GM19438 (cell line): Measurements from ENCODE around the gene NIPSNAP2.
A peak's percentile ranks its signal among the peaks of the same experiment; 100 is the strongest.
"Not testable (repeated sequence)": the region's sequence is repeated elsewhere in the genome, so short reads cannot be mapped to it uniquely, and the experiment has no call there.

Source experiments
- ATAC-seq: cut with Tn5 transposase; IDR thresholded peaks from one replicate; pipeline ENCODE4 v1.9.1; 2021; ENCODE audit warnings: low read depth; ENCODE audit not compliant: unreplicated experiment

Gene NIPSNAP2

DNA sequence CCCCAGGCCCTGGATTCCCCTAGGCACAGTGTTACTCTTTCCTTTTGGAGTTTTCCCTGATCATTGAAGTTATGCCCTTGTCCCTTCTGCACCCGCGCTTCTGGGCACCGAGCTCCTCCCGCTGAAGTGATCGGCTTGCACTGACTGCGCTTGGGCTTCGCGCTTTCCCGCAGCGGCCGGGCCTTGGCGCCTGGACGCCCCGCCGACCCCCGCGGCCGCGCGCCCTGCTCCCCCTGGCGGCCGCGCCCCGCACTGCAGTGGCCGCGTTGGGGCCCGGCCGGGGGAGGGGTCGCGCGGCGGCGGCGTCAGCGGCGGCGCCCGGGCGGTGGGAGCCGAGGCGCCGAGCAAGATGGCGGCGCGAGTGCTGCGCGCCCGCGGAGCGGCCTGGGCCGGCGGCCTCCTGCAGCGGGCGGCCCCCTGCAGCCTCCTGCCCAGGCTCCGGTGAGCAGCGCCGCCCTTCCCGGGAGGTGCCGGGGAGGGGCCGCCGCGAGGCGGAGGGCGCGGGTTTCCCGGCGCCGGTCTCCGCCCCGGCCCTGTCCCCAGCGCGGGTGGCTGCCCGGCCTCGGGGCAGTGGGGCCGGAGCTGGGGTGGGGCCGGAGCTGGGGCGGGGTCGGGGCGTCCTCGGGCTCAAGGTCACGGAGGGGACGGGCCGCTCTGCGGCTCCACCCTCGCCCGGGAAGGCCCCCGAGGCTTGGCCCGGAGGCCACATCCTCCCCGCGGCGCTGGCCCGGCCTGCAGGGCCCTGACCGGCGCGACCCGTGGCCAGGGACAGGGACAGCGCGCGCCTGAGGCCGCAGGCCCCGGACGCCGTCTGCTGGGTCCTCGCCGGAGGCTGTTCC, at the start of gene NIPSNAP2:
TSS of gene NIPSNAP2 (plus strand) at position 325 of the 839 bp plus-strand sequence. CDS start at position 350, 25 bp downstream.
- ATAC-seq, result peak; percentile 72

DNA sequence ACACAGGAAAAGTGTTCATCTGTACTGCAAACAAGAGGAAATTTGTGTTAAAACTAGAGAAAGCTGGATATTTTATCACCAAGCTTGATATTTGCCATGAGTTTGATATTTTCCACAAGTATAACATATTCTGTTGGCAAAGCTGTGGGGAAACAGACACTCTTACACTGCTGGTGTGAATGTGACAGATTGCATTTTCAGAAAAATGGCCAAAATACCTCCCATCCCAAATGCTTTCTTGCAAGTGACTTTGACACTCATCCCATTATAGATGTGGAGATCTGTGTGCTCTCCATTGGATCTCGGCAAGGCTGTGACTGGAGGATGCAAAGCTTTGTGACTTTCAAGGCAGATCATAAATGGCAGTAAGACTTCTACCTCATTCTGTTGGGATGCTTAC, 46.6 kb upstream of the NIPSNAP2 start:
- no peak for ATAC-seq

DNA sequence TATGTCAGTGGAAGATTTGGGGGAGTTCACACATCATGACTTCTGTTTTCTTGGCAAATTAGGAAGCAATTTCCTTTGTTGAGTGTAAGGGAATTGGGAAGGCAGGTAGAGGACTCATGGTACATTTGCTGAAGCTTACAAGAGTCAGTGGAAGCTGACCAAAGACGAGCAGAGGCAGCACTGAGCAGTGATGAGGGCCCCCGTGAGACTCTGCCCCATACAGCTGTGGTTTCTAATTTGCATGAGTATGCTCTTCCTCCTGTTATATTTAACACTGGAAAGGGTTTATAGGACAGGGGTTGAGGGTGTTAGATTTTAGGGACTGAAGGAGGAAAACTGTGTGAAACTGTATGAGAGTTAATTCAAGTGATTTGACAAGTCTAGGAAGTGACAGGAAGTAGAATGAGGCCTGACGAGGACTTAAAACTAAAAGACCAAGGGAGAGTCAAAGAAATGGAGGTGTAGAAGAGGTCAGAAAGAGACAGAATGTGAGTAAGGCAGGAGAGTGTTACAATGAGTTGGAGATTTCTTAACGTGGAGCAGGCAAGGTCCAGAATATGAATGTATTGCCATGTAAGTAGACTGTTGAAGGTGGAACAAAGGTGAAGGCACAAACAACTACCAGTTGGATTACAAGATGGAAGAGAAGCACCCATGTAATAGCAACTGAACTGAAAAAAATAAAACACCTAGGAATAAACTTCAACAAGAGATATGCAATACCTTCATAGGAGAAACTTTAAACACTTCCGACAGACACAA, 36.2 kb upstream of the NIPSNAP2 start:
- ATAC-seq, result no peak

DNA sequence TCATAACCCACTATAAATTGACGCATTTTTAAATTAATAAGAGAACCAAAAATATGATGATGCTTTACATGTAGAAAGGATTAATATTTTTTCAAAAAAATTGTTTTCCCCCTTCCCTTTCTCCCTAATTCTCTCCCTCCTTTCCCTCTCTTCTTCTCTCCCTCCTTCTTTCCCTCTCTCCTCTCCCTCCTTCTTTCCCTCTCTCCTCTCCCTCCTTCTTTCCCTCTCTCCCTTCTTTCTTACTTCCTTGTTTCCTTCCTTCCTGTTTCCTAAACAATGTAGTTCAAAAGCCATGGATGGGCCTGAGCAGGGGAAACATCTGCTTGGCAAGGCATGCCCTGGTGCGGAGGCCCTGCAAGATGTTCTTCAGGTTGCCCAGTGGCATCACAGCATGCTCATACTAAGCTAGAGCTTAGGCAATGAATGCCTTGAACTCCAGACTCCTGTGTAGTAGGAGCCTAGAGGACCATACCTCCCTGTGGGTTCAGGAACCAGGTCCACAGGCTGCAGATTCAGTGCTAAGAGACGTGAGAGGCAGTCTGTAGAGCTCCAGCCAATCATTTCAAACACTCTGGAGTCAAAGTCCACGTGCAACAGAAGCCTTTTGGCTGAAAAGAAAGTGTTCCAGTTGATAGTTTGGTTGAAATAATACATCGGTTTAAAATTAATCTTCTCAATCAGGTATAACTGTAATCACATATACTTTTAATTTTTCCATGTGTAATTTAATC, 32.8 kb upstream of the NIPSNAP2 start:
- ATAC-seq, result no peak

DNA sequence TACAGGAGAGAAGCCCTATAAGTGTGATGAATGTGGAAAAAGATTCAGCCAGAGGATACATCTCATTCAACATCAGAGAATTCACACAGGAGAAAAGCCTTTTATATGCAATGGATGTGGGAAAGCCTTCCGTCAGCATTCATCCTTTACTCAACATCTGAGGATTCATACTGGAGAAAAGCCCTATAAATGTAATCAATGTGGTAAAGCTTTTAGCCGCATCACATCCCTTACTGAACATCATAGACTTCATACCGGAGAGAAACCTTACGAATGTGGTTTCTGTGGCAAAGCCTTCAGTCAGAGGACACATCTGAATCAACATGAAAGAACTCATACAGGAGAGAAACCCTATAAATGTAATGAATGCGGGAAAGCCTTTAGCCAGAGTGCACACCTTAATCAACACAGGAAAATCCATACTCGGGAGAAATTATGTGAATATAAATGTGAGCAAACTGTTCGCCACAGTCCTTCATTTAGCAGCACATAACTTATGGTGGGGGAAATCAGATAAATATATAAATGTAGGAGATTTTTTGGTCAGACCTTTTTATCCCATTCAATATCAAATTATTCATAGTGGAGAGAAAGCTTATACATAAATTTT, 24.8 kb upstream of the NIPSNAP2 start:
- ATAC-seq, result no peak

DNA sequence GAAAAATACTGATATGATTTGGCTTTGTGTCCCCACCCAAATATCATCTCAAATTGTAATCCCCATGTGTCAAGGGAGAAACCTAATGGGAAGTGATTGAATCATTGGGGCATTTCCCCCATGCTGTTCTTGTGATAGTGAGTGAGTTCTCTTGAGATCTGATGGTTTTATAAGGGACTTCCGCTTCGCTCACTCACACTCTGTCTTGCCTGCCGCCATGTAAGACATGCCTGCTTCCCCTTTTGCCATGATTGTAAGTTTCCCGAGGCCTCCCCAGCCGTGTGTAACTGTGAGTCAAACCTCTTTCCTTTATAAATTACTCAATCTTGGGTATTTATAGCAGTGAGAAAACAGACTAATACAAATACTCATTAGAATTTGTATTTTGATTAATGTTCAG, 17.8 kb upstream of the NIPSNAP2 start:
- ATAC-seq, result no peak

DNA sequence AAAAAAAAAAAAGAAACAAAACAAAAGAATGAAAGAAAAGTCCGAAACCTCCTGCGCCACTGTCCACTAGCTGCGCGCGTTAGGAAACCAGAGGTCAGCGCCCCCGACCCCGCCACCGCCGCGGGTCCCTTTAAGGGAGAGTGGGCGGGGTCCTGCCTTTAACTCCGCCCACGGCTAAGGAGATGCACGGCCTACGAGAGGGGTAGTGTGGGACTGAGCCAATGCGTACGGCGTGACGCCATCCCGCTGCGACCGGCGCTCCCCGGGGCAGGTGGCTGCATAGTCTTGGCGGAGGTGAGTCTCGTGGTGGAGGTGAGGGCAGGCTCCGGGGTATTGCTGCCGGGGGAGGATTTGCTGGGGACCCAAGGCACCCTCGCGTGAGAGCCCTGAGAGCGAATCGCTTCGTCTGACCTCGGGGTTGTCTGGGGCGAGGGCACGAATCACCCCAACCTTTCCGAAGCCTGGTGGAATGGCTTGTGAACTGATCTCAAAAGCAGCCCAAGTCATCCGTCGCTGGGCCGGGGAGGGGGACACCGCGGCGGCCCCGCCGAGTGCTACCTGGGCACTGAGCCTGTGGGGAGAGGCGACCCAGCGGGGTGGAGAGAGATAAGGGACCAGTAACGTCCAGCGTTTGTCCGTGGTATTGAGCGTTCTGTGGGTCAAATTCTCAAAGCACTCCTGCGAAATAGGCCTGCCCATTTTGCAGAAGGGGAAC, 12.6 kb upstream of the NIPSNAP2 start, which contains the start of gene MRPS17:
TSS of gene MRPS17 (plus strand) at position 241 of the 715 bp plus-strand sequence. CDS start 1,319 bp downstream, outside the sequence.
- ATAC-seq, result peak; percentile 100

DNA sequence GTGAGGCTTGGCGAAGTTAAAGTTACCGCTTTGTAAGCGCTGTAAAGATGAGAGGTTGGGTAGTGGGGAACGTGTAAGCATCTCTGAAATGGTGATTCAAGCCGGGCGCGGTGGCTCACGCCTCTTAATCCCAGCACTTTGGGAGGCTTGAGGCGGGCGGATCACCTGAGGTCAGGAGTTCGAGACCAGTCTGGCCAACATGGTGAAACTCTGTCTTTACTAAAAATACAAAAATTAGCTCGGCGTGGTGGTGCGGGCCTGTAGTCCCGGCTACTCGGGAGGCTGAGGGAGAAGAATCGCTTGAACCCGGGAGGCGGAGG, 12.1 kb upstream of the NIPSNAP2 start:
- ATAC-seq, result not testable (repeated sequence)

DNA sequence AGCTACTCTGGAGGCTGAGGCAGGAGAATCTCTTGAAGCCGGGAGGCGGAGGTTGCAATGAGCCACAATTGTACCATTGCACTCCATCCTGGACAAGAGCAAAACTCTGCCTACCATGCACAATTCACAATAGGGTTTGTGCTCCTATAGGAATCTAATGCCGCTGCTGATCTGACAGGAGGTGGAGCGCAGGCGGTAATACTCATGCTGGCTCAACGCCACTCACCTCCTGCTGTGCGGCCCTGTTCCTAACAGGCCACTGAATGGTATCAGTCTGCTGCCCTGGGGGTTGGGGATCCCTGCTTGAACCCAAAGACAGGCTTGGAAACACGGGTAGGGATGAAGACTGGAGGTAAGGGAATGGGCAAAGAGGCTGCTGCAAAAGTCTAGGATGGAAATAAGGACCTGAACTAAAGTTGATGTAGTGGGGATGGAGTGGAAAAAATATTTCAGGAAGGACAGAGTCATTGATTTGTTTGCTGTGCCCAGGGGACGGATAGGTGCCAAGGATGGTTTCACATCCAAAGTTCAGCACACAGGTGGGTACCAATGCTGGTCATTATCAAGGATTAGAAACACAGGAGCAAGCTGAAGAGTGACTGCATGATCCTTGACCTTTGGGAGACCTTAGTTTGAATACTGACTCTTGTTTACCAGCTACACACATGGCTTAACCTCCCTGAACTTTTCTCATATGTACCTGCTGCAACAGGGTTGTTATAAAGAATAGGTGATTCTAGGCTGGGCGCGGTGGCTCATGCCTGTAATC, 10.5 kb upstream of the NIPSNAP2 start:
- no peak for ATAC-seq

DNA sequence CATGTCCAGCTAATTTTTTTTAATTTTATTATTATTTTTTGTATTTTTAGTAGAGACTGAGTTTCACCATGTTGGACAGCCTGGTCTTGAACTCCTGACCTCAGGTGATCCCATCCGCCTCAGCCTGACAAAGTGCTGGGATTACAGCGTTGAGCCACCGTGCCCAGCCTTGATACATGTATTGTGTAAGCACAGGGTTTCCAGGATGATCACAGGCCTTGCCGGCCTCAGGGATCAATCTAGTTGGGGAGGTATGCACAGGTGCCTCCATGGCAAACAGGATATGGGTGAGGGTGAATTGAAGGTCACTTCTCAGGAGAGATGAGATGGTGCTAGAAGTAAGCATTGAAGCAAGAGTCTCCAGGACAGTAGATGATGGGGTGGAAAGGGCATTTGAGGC, 7.2 kb upstream of the NIPSNAP2 start:
- no peak for ATAC-seq

DNA sequence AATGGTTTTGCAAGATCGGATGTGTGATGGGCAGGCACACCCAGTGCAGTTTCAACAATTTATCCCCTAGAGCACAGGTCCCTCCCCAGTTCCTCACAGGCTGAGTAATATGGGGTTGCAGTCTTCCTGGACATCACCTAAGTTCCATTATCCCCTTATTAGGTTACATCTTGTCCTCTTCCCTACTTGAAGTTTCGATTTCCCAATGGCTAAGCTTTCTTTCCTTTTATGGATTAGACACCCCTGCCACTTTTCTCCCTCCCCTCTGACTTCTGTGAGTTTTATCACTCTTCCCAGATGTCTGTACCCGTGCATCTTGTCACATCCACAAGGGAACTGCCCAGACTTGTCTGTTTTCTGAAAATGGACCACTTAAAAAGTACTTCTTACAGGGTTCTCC, 2.4 kb upstream of the NIPSNAP2 start:
- ATAC-seq, result no peak

DNA sequence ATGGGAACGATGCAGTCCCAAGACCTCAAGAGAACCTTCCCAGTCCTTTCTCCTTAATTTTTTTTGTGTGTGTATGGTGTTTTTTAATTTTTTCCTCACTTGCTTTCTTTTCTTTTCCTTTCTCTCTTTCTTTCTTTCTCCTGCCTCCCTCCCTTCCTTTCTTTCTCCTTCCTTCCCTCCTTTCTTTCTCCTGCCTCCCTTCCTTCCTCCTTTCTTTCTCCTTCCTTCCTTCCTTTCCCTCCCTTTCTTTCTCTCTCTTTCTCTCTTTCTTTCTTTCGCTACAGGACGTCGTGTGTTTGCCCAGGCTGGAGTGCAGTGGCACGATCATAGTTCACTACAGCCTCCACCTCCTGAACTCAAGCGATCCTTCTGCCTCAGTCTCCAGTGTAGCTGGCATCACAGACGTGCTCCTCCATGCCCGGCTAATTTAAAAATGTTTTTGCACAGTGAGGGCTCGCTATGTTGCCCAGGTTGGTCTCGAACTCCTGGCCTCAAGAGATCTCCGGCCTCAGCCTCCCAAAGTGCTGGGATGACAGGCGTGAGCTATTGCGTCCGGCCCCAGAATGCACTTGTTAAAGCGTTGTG, 709 bp upstream of the NIPSNAP2 start:
- ATAC-seq, result no peak

DNA sequence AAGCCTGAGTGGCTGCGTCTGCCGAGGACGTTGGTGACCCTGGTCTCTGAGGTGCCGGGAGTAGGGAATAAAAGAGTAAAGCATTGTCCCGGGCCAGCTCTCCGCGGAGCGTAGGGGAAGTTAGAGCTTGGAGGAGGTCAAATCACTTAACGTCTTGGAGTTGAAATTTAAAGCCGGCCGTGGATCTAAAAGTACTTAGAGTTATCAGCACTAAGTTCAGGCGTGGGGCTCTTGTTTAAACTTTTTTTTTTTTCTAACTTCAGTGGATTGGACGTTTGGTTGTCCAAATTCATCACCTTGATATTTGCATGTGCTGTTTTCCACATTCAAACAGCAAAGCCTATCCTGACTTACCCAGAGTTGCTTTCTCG, 700 bp downstream of the NIPSNAP2 start:
- ATAC-seq, result no peak

DNA sequence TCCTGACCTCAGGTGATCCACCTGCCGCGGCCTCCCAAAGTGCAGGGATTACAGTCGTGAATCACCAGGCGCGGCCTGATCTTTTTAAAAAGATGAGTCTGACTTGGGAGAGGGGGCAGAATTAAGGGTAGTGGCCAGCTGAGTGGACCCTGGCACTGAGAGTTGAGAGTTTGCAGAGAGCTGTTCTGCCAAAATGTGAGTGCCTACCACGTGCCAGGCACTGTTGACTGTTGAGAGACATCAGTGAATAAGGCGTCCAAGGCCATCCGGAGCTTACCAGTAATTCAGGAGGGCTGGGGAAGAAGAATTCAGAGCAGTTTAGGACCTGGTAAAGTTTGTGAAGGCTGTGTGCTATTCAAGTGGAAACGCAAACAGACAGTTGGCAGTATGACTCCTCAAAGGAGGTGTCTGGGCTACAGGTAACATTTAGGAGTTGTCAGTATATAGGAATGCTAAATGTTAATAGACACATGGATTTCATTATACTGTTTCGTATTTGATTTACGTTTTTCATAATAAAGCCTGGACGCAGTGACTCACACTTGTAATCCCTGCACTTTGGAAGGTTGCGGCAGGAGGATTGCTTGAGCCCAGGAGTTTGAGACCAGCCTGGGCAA, 1.5 kb downstream of the NIPSNAP2 start:
- no peak for ATAC-seq

DNA sequence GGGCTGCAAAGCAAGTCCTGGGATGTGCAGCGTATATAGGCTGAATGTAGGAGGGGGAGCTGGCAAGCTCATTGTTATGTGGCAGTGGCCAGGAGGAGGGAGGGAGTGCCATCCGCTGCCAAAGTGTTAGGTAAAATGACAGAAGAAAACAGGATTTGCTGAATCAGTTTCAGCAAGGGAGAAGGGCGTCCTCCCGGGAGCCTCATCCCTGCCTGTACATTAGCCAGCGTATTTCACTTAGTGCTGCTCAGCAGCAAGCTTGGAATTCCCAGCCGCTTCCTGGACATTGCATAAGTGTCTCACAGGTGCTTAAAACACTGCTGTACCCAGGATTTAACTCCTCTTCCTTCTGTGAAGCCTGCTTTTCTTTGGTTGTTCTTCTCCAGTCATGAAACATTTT, 2.5 kb downstream of the NIPSNAP2 start:
- ATAC-seq, result no peak

DNA sequence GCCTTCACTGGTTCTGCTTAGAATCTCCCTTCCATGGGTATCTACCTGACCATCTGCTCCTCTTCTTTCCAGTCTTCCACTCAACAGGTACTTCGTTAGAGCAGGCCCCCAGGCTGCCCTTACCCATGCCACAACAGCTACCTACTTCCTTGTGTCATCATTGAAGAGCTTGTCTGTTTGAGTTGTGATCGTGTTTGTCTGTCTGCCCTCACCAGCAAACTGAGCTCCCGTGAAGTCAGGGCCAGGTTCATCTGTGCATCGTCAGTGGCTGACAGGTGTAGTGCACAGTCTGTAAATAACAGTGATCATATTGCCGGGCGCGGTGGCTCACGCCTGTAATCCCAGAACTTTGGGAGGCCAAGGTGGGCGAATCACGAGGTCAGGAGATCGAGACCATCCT, 5.0 kb downstream of the NIPSNAP2 start:
- ATAC-seq, result no peak

DNA sequence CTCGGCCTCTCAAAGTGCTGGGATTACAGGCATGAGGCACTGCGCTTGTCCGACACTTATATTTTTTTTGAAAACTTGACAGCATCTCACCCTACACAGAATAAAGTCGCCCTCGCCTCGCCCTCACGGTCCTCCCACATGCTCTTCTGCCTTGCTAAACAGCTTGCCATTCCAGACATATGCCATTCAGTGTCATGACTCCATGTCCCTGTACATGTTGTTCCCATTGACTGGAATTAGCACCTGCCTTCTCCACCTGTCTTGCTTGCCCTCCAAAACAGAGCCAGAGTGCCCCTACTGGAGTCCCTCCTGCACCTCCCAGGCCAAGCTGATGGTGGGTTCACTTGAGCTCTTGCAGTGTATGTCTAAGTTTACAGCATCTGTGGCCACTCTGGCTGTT, 6.2 kb downstream of the NIPSNAP2 start:
- no peak for ATAC-seq

DNA sequence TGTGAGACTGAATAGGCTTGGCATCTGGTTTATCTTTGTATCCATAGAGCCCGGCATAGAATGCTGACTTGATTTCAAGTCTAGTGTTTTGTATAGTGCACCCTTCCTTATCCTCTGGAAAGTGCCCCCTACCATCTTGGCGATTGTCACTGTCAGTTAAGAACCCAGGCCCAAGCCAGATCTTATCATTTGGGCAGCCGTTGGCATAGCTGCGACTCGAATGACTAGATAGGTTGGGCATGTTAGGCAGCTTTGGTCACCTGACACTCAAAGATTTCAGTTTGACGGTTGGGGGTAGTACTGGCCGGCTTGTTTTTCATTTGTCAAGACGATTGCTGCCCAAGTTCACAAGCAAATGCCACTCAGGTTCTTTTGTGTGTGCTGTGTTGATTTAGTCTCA, 6.6 kb downstream of the NIPSNAP2 start:
- no peak for ATAC-seq
